H9 (cell line): Measurements from ENCODE around the gene YIPF3. TPM values are rescaled to one million over a fixed set of nuclear protein-coding genes. Genes with fewer than 3 reads are reported as not detected.

Experiments
- DNase-seq: peaks from one replicate; pipeline ENCODE4 v3.0.0-alpha.2; 2017
- H2AFZ ChIP-seq: one replicate; pipeline ENCODE4 v1.6.1; 2013; ENCODE audit warnings: mild to moderate bottlenecking, low read length, control low read depth, moderate library complexity
- H2AK5ac ChIP-seq: 2 replicates; pipeline ENCODE4 v1.6.1; 2013; ENCODE audit warnings: low read length, control low read depth, mixed read lengths; ENCODE audit not compliant: insufficient read length
- H2BK120ac ChIP-seq: one replicate; pipeline ENCODE4 v1.6.1; 2013; ENCODE audit warnings: low read depth, mild to moderate bottlenecking, low read length, control low read depth, inconsistent platforms; ENCODE audit not compliant: poor library complexity, severe bottlenecking
- H2BK12ac ChIP-seq: 2 replicates; pipeline ENCODE4 v1.6.1; 2013; ENCODE audit warnings: low read length, control low read depth, mixed read lengths, low read depth; ENCODE audit not compliant: insufficient read length
- H2BK15ac ChIP-seq: 2 replicates; pipeline ENCODE4 v1.6.1; 2013; ENCODE audit warnings: low read depth, low read length, control low read depth
- H2BK20ac ChIP-seq: one replicate; pipeline ENCODE4 v1.6.1; 2013; ENCODE audit warnings: low read depth, mild to moderate bottlenecking, low read length, control low read depth, inconsistent platforms; ENCODE audit not compliant: poor library complexity, severe bottlenecking
- H2BK5ac ChIP-seq: 2 replicates; pipeline ENCODE4 v1.6.1; 2013; ENCODE audit warnings: low read length, control low read depth, mixed read lengths; ENCODE audit not compliant: insufficient read length
- H3K14ac ChIP-seq: 2 replicates; pipeline ENCODE4 v1.6.1; 2013; ENCODE audit warnings: low read length, control low read depth; ENCODE audit not compliant: insufficient read depth
- H3K18ac ChIP-seq: 2 replicates; pipeline ENCODE4 v1.6.1; 2013; ENCODE audit warnings: low read depth, mild to moderate bottlenecking, mixed read lengths, low read length, control low read depth; ENCODE audit not compliant: insufficient read length
- H3K23ac ChIP-seq: 2 replicates; pipeline ENCODE4 v1.6.1; 2013; ENCODE audit warnings: low read length, control low read depth, mixed read lengths, low read depth; ENCODE audit not compliant: insufficient read length
- H3K23me2 ChIP-seq: 2 replicates; pipeline ENCODE4 v1.6.1; 2013; ENCODE audit warnings: low read depth, mild to moderate bottlenecking, mixed read lengths, low read length, control low read depth; ENCODE audit not compliant: insufficient read length, poor library complexity, severe bottlenecking
- H3K27ac ChIP-seq: 2 replicates; pipeline ENCODE4 v1.5.1; 2013; ENCODE audit warnings: low read length, control low read depth, mixed read lengths, low read depth; ENCODE audit not compliant: insufficient read length
- H3K27me3 ChIP-seq: 2 replicates; pipeline ENCODE4 v1.6.1; 2013; ENCODE audit warnings: low read length, control low read depth, inconsistent platforms; ENCODE audit not compliant: insufficient read depth
- H3K4ac ChIP-seq: 2 replicates; pipeline ENCODE4 v1.6.1; 2013; ENCODE audit warnings: low read depth, mild to moderate bottlenecking, control low read depth, inconsistent platforms, low read length, moderate library complexity
- H3K4me1 ChIP-seq: 2 replicates; pipeline ENCODE4 v1.6.1; 2013; ENCODE audit warnings: low read length, control low read depth, inconsistent platforms; ENCODE audit not compliant: insufficient read depth
- H3K4me2 ChIP-seq: 2 replicates; pipeline ENCODE4 v1.6.1; 2013; ENCODE audit warnings: low read length, control low read depth, mixed read lengths; ENCODE audit not compliant: insufficient read length, insufficient read depth
- H3K56ac ChIP-seq: 2 replicates; pipeline ENCODE4 v1.6.1; 2013; ENCODE audit warnings: low read depth, mild to moderate bottlenecking, mixed read lengths, low read length, control low read depth; ENCODE audit not compliant: insufficient read length
- H3K79me1 ChIP-seq: 2 replicates; pipeline ENCODE4 v1.6.1; 2013; ENCODE audit warnings: low read depth, mild to moderate bottlenecking, moderate library complexity, low read length, control low read depth, inconsistent platforms; ENCODE audit not compliant: insufficient read depth, poor library complexity, severe bottlenecking
- H3K79me2 ChIP-seq: 2 replicates; pipeline ENCODE4 v1.6.1; 2013; ENCODE audit warnings: low read length, control low read depth, inconsistent platforms; ENCODE audit not compliant: insufficient read depth
- H3K9ac ChIP-seq: 2 replicates; pipeline ENCODE4 v1.6.1; 2013; ENCODE audit warnings: low read length, control low read depth, mixed read lengths; ENCODE audit not compliant: insufficient read length; ENCODE audit errors: extremely low read depth
- H3K9me3 ChIP-seq: one replicate; pipeline ENCODE4 v1.6.1; 2013; ENCODE audit warnings: low read depth, low read length, inconsistent platforms; ENCODE audit not compliant: control insufficient read depth
- H3T11ph ChIP-seq: one replicate; pipeline ENCODE4 v1.6.1; 2013; ENCODE audit warnings: mild to moderate bottlenecking, low read length, control low read depth, inconsistent platforms
- H4K20me1 ChIP-seq: one replicate; pipeline ENCODE4 v1.6.1; 2013; ENCODE audit not compliant: control insufficient read depth, insufficient read length, insufficient read depth
- H4K5ac ChIP-seq: 2 replicates; pipeline ENCODE4 v1.6.1; 2013; ENCODE audit warnings: low read depth, mild to moderate bottlenecking, mixed read lengths, low read length, control low read depth; ENCODE audit not compliant: insufficient read length
- H4K8ac ChIP-seq: replicated peaks from 2 replicates; pipeline ENCODE4 v1.6.1; 2013; ENCODE audit warnings: low read length, control low read depth, mixed read lengths, low read depth; ENCODE audit not compliant: insufficient read length
- H4K91ac ChIP-seq: 2 replicates; pipeline ENCODE4 v1.6.1; 2013; ENCODE audit warnings: low read depth, mild to moderate bottlenecking, moderate library complexity, mixed read lengths, low read length, control low read depth; ENCODE audit not compliant: insufficient read length
- H3K27ac Mint-ChIP-seq, 3 experiments: 2 replicates in 2 of 3; 3 replicates in 1 of 3; pipeline ENCODE4 v1.8.0; 2020 to 2021; ENCODE audit warnings: mixed read lengths in 3 of 3, mild to moderate bottlenecking in 1 of 3, moderate library complexity in 1 of 3
- H3K27me3 Mint-ChIP-seq: 2 replicates; pipeline ENCODE4 v1.8.0; 2021; ENCODE audit warnings: low read depth, mild to moderate bottlenecking, moderate library complexity, mixed read lengths
- H3K36me3 Mint-ChIP-seq, 3 experiments: 2 replicates in 2 of 3; 3 replicates in 1 of 3; pipeline ENCODE4 v1.8.0; 2020 to 2021; ENCODE audit warnings: low read depth in 3 of 3, mixed read lengths in 3 of 3; ENCODE audit not compliant: insufficient read depth in 1 of 3
- H3K4me1 Mint-ChIP-seq, 2 experiments: 2 replicates each; pipeline ENCODE4 v1.8.0; 2020; ENCODE audit warnings: mixed read lengths in 2 of 2
- H3K4me3 Mint-ChIP-seq, 2 experiments: 2 replicates in 1 of 2; 3 replicates in 1 of 2; pipeline ENCODE4 v1.8.0; 2020 to 2021; ENCODE audit warnings: mild to moderate bottlenecking in 2 of 2, mixed read lengths in 2 of 2, moderate library complexity in 1 of 2
- H3K9me3 Mint-ChIP-seq, 2 experiments: 2 replicates in 1 of 2; 3 replicates in 1 of 2; pipeline ENCODE4 v1.8.0; 2020; ENCODE audit warnings: mild to moderate bottlenecking in 2 of 2, mixed read lengths in 2 of 2, moderate library complexity in 1 of 2
- WGBS: extraction: QIAGEN DNeasy Blood & Tissue Kit; methylation state at CpG from one replicate; pipeline ENCODE4 v1.1.7; 2013; ENCODE audit warnings: missing lambda C conversion rate, low lambda C conversion rate, mixed read lengths; ENCODE audit not compliant: insufficient read length; ENCODE audit errors: extremely low coverage; 5-methylcytosine and 5-hydroxymethylcytosine counted together
- total RNA-seq: library from RNA; stranded (reverse); gene quantifications from 2 replicates; pipeline ENCODE4 v1.2.1, GENCODE V29; 2021
- TF ChIP-seq, protein P1 (sequence below): fragments of 200-600 bp; sonication (generic); conservative IDR thresholded peaks from 3 replicates; pipeline ENCODE4 v1.8.0; 2021; ENCODE audit warnings: antibody characterized with exemption, mild to moderate bottlenecking

YIPF3 gene
- total RNA-seq, 1 experiment from 2014 or later: 84.5 TPM

DNA sequence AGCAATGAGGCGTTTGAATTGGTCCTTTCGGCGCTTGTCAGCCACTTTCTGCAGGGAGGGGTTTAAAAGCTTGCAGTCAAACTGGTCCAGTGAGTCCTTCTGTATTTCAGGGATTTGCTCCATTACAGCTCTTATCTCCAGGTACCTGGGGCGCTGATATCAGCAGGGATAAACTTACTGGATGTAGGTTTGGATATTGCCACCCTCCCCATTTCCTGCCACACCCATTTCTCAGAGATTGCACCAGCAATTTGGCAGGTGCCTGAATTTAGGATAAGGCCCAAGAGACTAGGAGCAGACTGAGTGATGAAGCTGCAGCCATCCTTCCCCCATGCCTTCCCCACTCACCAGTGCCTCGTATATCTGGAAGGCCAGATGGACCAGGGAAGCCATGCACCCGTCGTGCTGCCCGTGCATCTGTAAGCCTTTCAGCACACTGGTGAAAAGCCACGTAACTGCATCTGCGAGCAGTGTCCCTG, 7.8 kb upstream of the YIPF3 start:
- no peak overlapping the region for H2BK20ac ChIP-seq
- H3K23me2 ChIP-seq: no peaks in the 10 kb centered on the region
- H2BK12ac ChIP-seq: no peak overlapping the region
- no peaks in the 10 kb centered on the region for H3K27me3 Mint-ChIP-seq
- H3K4me3 Mint-ChIP-seq: no peak overlapping the region
- H3K36me3 Mint-ChIP-seq: peaks cover 3 to 71% (median 50%) of the 10 kb centered on the region in 3 experiments; a peak in 6 of 7 replicates
- H3K56ac ChIP-seq: no peak overlapping the region
- H3K79me2 ChIP-seq: no peaks in the 10 kb centered on the region
- no peak overlapping the region for H3K23ac ChIP-seq
- no peak overlapping the region for H3K4ac ChIP-seq
- H3K9ac ChIP-seq: no peak overlapping the region
- no peaks in the 10 kb centered on the region for H3K4me1 Mint-ChIP-seq
- WGBS: no CpG with 5 or more reads among the region's 10 CpGs
- H2AK5ac ChIP-seq: no peak overlapping the region
- H3K27me3 ChIP-seq: no peaks in the 10 kb centered on the region
- no peak overlapping the region for H3K4me2 ChIP-seq
- no peak overlapping the region for H2BK15ac ChIP-seq
- no peak overlapping the region for H3K27ac ChIP-seq
- no peak overlapping the region for H3K18ac ChIP-seq
- H3K14ac ChIP-seq: no peak overlapping the region
- no peak overlapping the region for H3T11ph ChIP-seq
- H3K79me1 ChIP-seq: no peaks in the 10 kb centered on the region
- H4K91ac ChIP-seq: no peak overlapping the region
- no peak overlapping the region for H2BK120ac ChIP-seq
- H2BK5ac ChIP-seq: no peak overlapping the region
- H4K8ac ChIP-seq: no peak overlapping the region
- TF ChIP-seq, protein P1, sequence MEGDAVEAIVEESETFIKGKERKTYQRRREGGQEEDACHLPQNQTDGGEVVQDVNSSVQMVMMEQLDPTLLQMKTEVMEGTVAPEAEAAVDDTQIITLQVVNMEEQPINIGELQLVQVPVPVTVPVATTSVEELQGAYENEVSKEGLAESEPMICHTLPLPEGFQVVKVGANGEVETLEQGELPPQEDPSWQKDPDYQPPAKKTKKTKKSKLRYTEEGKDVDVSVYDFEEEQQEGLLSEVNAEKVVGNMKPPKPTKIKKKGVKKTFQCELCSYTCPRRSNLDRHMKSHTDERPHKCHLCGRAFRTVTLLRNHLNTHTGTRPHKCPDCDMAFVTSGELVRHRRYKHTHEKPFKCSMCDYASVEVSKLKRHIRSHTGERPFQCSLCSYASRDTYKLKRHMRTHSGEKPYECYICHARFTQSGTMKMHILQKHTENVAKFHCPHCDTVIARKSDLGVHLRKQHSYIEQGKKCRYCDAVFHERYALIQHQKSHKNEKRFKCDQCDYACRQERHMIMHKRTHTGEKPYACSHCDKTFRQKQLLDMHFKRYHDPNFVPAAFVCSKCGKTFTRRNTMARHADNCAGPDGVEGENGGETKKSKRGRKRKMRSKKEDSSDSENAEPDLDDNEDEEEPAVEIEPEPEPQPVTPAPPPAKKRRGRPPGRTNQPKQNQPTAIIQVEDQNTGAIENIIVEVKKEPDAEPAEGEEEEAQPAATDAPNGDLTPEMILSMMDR: no peak
- no peak overlapping the region for H2AFZ ChIP-seq
- no peak overlapping the region; a peak in 2 of 7 replicates for H3K27ac Mint-ChIP-seq
- no peaks in the 10 kb centered on the region for H3K9me3 ChIP-seq
- no peak overlapping the region for H4K5ac ChIP-seq
- H4K20me1 ChIP-seq: no peaks in the 10 kb centered on the region
- no peak for DNase-seq
- no peaks in the 10 kb centered on the region for H3K9me3 Mint-ChIP-seq
- H3K4me1 ChIP-seq: no peaks in the 10 kb centered on the region
